Stimulated activated CD8-positive, alpha-beta memory T cell treated with anti-CD3 and anti-CD28 coated beads, Interleukin-15, amount 100 ng/mL, for 1 hour (primary cell): Measurements from ENCODE around the gene TSPEAR.

Experiments
- DNase-seq: peaks from one replicate; pipeline ENCODE4 v3.0.0-alpha.2; 2020; ENCODE audit warnings: low read depth

Gene TSPEAR

GRCh38 chr21:44462086-44462833, 249.1 kb downstream of the TSPEAR start:
- DNase-seq = no peak

DNA sequence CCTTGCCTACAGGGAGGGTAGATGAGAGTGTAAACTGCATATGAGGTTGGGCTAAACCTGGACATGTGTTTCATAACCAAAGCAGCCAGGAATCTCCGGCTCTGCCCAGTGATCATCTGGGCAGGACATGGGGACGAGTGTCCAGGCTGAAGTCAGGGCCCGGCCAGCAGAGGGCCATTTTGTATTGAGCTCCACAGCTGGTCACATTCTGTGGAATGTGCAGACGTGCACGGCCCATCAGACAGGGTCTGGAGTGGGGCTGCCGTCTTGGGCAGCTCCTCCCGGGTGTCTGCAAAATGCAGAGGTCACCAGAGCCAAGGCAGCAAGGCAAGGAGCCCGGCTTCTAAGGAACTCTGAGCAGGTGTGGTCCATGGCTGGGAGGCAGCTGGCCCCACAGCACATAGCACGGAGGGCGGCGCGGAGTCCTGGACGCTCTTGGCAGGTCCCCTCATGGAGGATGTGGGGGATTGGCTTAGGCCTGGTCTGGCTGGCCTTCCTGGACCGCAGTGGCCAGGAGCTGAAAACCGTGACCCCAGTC, 249.8 kb downstream of the TSPEAR start:
- no peak for DNase-seq

GRCh38 chr21:44461005-44461404, 250.4 kb downstream of the TSPEAR start:
- no peak for DNase-seq

- DNase-seq = no peak
Observed at GRCh38 chr21:44460441-44460755, 251.0 kb downstream of the TSPEAR start.

DNA sequence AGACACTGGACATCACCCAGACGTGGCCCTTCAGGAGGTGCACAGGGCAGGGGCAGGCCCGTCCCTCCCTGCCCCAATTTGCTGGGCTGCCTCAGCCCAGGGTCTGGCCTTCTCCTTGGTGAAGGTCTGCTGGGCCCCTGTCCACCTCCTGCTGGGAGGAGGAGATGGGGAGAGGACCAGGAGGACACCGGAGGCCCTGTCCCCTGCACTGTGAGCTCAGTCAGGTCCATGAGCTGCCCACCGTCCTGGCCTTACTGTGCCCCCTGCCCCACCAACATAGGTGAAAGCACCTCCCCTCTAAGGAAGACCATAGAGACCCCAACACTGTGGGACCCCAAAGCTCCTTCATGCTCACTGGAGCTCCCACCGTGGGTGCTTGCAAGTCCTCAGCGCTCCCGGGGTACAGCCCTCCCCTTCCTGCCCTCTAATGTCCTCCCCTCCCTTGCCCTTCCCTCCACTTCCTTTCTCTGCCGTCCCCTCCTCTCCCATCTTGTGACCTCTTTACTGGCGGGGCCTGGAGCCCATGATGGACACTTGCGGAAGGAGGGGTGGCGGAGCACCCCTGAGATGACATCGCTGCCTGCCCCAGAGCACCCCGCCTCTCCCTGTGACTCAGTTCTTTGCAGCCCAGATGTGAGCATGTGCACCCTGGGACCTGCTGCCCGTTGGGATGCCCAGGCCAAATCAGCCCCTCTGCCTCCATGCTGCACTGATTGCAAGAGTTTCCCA, 251.5 kb downstream of the TSPEAR start:
- DNase-seq = no peak

DNA sequence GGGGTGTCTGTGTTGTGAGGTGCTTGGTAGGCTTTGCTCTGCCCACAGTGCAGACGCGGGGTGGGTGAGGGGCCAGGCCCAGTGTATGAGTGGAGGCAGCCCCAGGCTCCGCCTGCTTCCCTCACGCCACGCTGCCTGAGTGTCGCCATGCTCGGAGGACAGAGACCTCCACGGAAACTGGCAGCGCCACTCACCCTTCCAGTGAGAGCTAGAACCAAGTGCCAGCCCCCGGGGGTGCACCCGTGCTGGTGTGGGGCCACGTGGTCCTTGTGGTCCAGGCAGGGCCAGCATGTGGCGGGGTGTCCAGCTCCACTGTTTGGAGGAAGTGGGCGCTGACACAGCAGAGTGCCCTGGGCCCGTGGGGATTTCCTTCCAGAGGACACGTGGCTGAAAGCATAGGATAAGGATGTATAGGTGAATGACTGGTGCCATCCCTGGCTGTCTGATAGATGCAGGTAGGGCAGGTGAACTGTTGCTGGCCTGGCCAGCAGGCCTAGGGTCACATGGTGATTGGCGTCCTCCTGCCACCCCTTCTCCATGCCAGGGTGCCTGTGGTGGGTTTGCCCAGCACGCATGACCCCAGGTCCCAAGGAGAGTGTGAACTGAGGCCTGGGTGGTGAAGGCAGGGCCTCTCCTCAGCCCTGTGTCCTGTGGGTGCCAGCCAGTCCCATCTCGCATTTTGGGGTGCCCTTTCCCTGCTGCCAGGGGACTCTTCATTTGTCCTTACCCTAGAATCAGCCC, 252.2 kb downstream of the TSPEAR start:
- DNase-seq = no peak

DNA sequence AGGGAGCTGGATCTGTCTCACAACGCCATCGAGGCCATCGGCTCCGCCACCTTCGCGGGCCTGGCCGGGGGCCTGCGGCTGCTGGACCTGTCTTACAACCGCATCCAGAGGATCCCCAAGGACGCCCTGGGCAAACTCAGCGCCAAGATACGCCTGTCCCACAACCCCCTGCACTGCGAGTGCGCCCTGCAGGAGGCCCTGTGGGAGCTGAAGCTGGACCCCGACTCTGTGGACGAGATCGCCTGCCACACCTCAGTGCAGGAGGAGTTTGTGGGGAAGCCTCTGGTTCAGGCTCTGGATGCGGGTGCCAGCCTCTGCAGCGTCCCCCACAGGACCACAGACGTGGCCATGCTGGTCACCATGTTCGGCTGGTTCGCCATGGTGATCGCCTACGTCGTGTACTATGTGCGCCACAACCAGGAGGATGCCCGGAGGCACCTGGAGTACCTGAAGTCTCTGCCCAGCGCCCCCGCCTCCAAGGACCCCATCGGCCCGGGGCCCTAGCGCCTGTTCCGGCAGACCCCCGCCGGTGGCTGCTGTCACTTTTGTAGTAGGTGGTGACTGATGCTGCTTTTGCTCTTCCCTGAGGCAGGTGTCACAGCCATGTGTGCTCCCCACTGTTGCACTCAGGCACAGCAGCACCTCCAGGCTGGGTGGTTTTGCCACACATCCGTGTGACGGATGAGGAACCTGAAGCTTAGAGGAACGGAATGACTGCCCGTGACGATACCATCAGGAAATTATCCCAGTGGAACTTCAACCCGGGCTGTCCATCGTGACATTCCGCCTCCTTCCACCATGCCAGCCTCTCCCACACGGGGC, 254.2 kb downstream of the TSPEAR start:
- no peak for DNase-seq

GRCh38 chr21:44456214-44456914, 255.0 kb downstream of the TSPEAR start:
- DNase-seq = no peak

DNA sequence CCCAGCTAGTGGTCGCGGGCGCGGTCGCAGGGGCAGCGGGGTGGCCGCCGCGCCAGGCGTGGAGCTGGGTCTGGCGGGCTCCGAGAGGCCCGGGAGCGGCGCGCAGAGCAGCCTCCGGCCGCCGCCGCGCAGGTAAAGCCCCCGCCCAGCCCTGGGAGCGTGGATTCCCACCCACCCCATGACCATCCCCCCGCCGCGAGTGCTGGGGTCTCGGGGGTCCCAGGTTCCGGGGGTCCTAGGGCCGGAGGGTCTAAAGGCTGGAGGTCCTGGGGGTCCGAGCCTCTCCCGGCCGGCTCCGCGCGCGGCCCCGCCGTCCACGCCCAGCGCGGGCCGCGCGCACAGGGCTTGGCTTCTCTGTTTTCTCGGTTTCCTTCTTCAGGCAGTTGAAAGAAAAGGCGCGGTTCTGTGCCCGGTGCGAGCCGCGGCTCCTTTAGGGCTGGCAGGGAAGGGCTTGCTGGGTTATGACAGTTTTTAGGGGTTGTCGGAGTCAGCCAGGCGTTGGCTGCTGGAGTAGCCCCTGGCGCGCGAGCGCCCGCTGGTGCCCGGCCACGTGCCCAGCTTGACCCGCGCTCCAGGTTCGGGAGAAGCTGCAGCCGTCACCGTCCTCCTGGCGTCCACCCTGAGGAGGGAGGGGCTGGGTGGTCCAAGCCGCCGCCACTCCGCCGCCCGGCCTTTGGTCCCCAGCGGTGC, 255.7 kb downstream of the TSPEAR start:
- no peak for DNase-seq

- DNase-seq = peak; percentile 55
Observed at GRCh38 chr21:44454747-44455523, 256.4 kb downstream of the TSPEAR start, which contains the start of gene LRRC3. Gene LRRC3 (plus strand): TSS chr21:44455510. CDS start chr21:44456645, 1,135 bp downstream.

DNA sequence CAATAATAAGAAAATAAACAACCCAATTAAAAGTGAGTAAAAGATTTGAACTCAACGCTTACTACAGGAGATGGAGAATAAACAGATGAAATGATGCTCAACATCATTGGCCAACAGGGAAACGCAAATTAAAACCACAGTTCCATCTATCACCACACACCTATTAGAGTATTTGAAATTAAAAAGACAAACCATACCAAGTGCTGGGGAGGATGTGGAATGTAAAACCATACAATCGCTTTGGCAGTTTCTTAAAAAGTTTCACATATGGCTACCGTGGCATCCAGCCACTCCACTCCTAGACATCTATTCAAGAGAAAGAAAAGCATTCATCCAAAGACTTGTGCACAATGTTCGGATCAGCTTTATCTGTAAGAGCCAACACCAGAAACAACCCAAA, 257.3 kb downstream of the TSPEAR start:
- DNase-seq = no peak

GRCh38 chr21:44453120-44453519, 258.3 kb downstream of the TSPEAR start:
- no peak for DNase-seq

DNA sequence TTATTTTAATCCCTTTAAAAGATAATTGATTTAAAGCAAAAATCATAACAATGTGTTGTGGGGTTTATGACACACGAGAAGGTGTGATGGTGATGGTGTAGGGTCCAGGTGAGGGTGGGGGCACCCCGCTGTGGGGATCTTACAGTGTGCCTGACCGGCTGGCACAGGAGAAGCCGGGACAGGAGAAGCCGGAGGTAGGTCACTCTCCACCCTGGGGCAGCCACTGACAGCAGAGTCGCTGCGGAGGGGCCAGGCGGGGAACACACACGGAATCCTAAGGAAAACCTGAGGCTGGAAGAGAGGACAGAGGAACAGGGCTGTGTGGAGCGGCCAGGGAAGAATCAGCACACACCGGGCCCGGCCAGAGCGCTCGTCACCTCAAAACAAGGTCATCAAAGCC, 260.4 kb downstream of the TSPEAR start:
- DNase-seq = no peak

- no peak for DNase-seq
Observed at GRCh38 chr21:44450402-44450801, 261.0 kb downstream of the TSPEAR start.

DNA sequence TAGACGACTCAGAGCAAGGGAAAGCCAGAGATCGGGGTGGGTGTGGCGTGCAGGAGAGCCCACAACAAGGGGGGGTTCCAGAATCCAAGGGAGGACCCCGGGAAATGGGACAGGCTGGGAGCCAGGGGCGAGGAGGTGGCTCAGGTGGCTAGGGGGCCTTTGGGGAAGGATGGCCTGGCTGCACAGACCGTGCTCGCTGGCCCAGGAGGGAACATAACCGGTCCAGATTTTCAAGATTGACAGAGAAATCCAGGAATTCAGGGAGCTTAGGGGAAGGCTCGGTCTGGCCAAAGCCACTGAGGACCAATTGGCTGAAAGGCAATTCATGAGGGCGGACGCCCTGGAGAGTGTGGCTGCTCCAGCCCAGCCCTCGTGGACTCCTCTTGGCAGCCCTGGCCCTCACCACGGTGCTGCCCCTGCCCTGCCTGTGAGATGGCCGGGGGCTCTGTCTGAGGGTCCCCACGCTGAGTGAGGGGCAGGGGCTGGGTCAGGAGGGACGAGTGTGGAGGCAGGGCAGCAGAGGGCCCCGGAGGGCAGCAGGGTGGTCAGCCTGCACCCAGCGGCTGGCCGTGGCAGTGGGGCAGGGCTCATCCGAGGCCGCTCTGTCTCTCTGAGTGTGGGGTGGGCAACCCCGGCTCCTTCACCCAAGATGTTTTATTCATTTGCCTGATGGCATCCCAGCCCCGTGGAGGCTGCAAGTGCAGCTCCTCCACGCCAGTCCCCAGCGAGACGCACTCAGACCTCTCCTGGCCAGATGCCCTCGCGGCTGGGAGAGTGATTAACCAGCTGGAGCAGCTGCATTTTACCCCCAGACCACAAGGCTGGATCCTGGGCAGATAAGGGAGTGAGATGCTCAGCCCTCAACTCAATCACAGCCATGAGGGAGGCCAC, 261.7 kb downstream of the TSPEAR start:
- no peak for DNase-seq

GRCh38 chr21:44448651-44449131, 262.7 kb downstream of the TSPEAR start:
- DNase-seq = no peak
